H9 (cell line): Measurements from ENCODE around the gene TNIK. TPM values are rescaled to one million over a fixed set of nuclear protein-coding genes. Genes with fewer than 3 reads are reported as not detected.

ENCODE experiments used
- DNase-seq: peaks from one replicate; pipeline ENCODE4 v3.0.0-alpha.2; 2017
- H2AFZ ChIP-seq: one replicate; pipeline ENCODE4 v1.6.1; 2013; ENCODE audit warnings: mild to moderate bottlenecking, low read length, control low read depth, moderate library complexity
- H2AK5ac ChIP-seq: 2 replicates; pipeline ENCODE4 v1.6.1; 2013; ENCODE audit warnings: low read length, control low read depth, mixed read lengths; ENCODE audit not compliant: insufficient read length
- H2BK120ac ChIP-seq: one replicate; pipeline ENCODE4 v1.6.1; 2013; ENCODE audit warnings: low read depth, mild to moderate bottlenecking, low read length, control low read depth, inconsistent platforms; ENCODE audit not compliant: poor library complexity, severe bottlenecking
- H2BK12ac ChIP-seq: 2 replicates; pipeline ENCODE4 v1.6.1; 2013; ENCODE audit warnings: low read length, control low read depth, mixed read lengths, low read depth; ENCODE audit not compliant: insufficient read length
- H2BK15ac ChIP-seq: 2 replicates; pipeline ENCODE4 v1.6.1; 2013; ENCODE audit warnings: low read depth, low read length, control low read depth
- H2BK20ac ChIP-seq: one replicate; pipeline ENCODE4 v1.6.1; 2013; ENCODE audit warnings: low read depth, mild to moderate bottlenecking, low read length, control low read depth, inconsistent platforms; ENCODE audit not compliant: poor library complexity, severe bottlenecking
- H2BK5ac ChIP-seq: 2 replicates; pipeline ENCODE4 v1.6.1; 2013; ENCODE audit warnings: low read length, control low read depth, mixed read lengths; ENCODE audit not compliant: insufficient read length
- H3K14ac ChIP-seq: 2 replicates; pipeline ENCODE4 v1.6.1; 2013; ENCODE audit warnings: low read length, control low read depth; ENCODE audit not compliant: insufficient read depth
- H3K18ac ChIP-seq: 2 replicates; pipeline ENCODE4 v1.6.1; 2013; ENCODE audit warnings: low read depth, mild to moderate bottlenecking, mixed read lengths, low read length, control low read depth; ENCODE audit not compliant: insufficient read length
- H3K23ac ChIP-seq: 2 replicates; pipeline ENCODE4 v1.6.1; 2013; ENCODE audit warnings: low read length, control low read depth, mixed read lengths, low read depth; ENCODE audit not compliant: insufficient read length
- H3K23me2 ChIP-seq: 2 replicates; pipeline ENCODE4 v1.6.1; 2013; ENCODE audit warnings: low read depth, mild to moderate bottlenecking, mixed read lengths, low read length, control low read depth; ENCODE audit not compliant: insufficient read length, poor library complexity, severe bottlenecking
- H3K27ac ChIP-seq: 2 replicates; pipeline ENCODE4 v1.5.1; 2013; ENCODE audit warnings: low read length, control low read depth, mixed read lengths, low read depth; ENCODE audit not compliant: insufficient read length
- H3K27me3 ChIP-seq: 2 replicates; pipeline ENCODE4 v1.6.1; 2013; ENCODE audit warnings: low read length, control low read depth, inconsistent platforms; ENCODE audit not compliant: insufficient read depth
- H3K4ac ChIP-seq: 2 replicates; pipeline ENCODE4 v1.6.1; 2013; ENCODE audit warnings: low read depth, mild to moderate bottlenecking, control low read depth, inconsistent platforms, low read length, moderate library complexity
- H3K4me1 ChIP-seq: 2 replicates; pipeline ENCODE4 v1.6.1; 2013; ENCODE audit warnings: low read length, control low read depth, inconsistent platforms; ENCODE audit not compliant: insufficient read depth
- H3K4me2 ChIP-seq: 2 replicates; pipeline ENCODE4 v1.6.1; 2013; ENCODE audit warnings: low read length, control low read depth, mixed read lengths; ENCODE audit not compliant: insufficient read length, insufficient read depth
- H3K56ac ChIP-seq: 2 replicates; pipeline ENCODE4 v1.6.1; 2013; ENCODE audit warnings: low read depth, mild to moderate bottlenecking, mixed read lengths, low read length, control low read depth; ENCODE audit not compliant: insufficient read length
- H3K79me1 ChIP-seq: 2 replicates; pipeline ENCODE4 v1.6.1; 2013; ENCODE audit warnings: low read depth, mild to moderate bottlenecking, moderate library complexity, low read length, control low read depth, inconsistent platforms; ENCODE audit not compliant: insufficient read depth, poor library complexity, severe bottlenecking
- H3K79me2 ChIP-seq: 2 replicates; pipeline ENCODE4 v1.6.1; 2013; ENCODE audit warnings: low read length, control low read depth, inconsistent platforms; ENCODE audit not compliant: insufficient read depth
- H3K9ac ChIP-seq: 2 replicates; pipeline ENCODE4 v1.6.1; 2013; ENCODE audit warnings: low read length, control low read depth, mixed read lengths; ENCODE audit not compliant: insufficient read length; ENCODE audit errors: extremely low read depth
- H3K9me3 ChIP-seq: one replicate; pipeline ENCODE4 v1.6.1; 2013; ENCODE audit warnings: low read depth, low read length, inconsistent platforms; ENCODE audit not compliant: control insufficient read depth
- H3T11ph ChIP-seq: one replicate; pipeline ENCODE4 v1.6.1; 2013; ENCODE audit warnings: mild to moderate bottlenecking, low read length, control low read depth, inconsistent platforms
- H4K20me1 ChIP-seq: one replicate; pipeline ENCODE4 v1.6.1; 2013; ENCODE audit not compliant: control insufficient read depth, insufficient read length, insufficient read depth
- H4K5ac ChIP-seq: 2 replicates; pipeline ENCODE4 v1.6.1; 2013; ENCODE audit warnings: low read depth, mild to moderate bottlenecking, mixed read lengths, low read length, control low read depth; ENCODE audit not compliant: insufficient read length
- H4K8ac ChIP-seq: replicated peaks from 2 replicates; pipeline ENCODE4 v1.6.1; 2013; ENCODE audit warnings: low read length, control low read depth, mixed read lengths, low read depth; ENCODE audit not compliant: insufficient read length
- H4K91ac ChIP-seq: 2 replicates; pipeline ENCODE4 v1.6.1; 2013; ENCODE audit warnings: low read depth, mild to moderate bottlenecking, moderate library complexity, mixed read lengths, low read length, control low read depth; ENCODE audit not compliant: insufficient read length
- H3K27ac Mint-ChIP-seq, 3 experiments: 2 replicates in 2 of 3; 3 replicates in 1 of 3; pipeline ENCODE4 v1.8.0; 2020 to 2021; ENCODE audit warnings: mixed read lengths in 3 of 3, mild to moderate bottlenecking in 1 of 3, moderate library complexity in 1 of 3
- H3K27me3 Mint-ChIP-seq: 2 replicates; pipeline ENCODE4 v1.8.0; 2021; ENCODE audit warnings: low read depth, mild to moderate bottlenecking, moderate library complexity, mixed read lengths
- H3K36me3 Mint-ChIP-seq, 3 experiments: 2 replicates in 2 of 3; 3 replicates in 1 of 3; pipeline ENCODE4 v1.8.0; 2020 to 2021; ENCODE audit warnings: low read depth in 3 of 3, mixed read lengths in 3 of 3; ENCODE audit not compliant: insufficient read depth in 1 of 3
- H3K4me1 Mint-ChIP-seq, 2 experiments: 2 replicates each; pipeline ENCODE4 v1.8.0; 2020; ENCODE audit warnings: mixed read lengths in 2 of 2
- H3K4me3 Mint-ChIP-seq, 2 experiments: 2 replicates in 1 of 2; 3 replicates in 1 of 2; pipeline ENCODE4 v1.8.0; 2020 to 2021; ENCODE audit warnings: mild to moderate bottlenecking in 2 of 2, mixed read lengths in 2 of 2, moderate library complexity in 1 of 2
- H3K9me3 Mint-ChIP-seq, 2 experiments: 2 replicates in 1 of 2; 3 replicates in 1 of 2; pipeline ENCODE4 v1.8.0; 2020; ENCODE audit warnings: mild to moderate bottlenecking in 2 of 2, mixed read lengths in 2 of 2, moderate library complexity in 1 of 2
- CTCF ChIP-seq: fragments of 200-600 bp; sonication (generic); conservative IDR thresholded peaks from 3 replicates; pipeline ENCODE4 v1.8.0; 2021; ENCODE audit warnings: antibody characterized with exemption, mild to moderate bottlenecking
- WGBS: extraction: QIAGEN DNeasy Blood & Tissue Kit; methylation state at CpG from one replicate; pipeline ENCODE4 v1.1.7; 2013; ENCODE audit warnings: missing lambda C conversion rate, low lambda C conversion rate, mixed read lengths; ENCODE audit not compliant: insufficient read length; ENCODE audit errors: extremely low coverage; 5-methylcytosine and 5-hydroxymethylcytosine counted together
- total RNA-seq: library from RNA; stranded (reverse); gene quantifications from 2 replicates; pipeline ENCODE4 v1.2.1, GENCODE V29; 2021

TNIK gene
- total RNA-seq, 1 experiment from 2014 or later, result 15.9 TPM

GRCh38 chr3:171468296-171468906, 8.2 kb upstream of the TNIK start:
- peaks cover 6 to 13% of the 10 kb centered on the region in 2 experiments for H3K4me1 Mint-ChIP-seq

More at GRCh38 chr3:171468296-171468906, 8.2 kb upstream of the TNIK start:
- Mint-ChIP-seq H3K36me3 (peaks cover 0 to 2% (median 0%) of the 10 kb centered on the region in 3 experiments; a peak in 1 of 7 replicates), H3K27ac (peak overlapping the region in 1 of 3 experiments; percentile 13; a peak in 1 of 7 replicates), H3K4me3 (no peak overlapping the region), H3K27me3 (no peaks in the 10 kb centered on the region), H3K9me3 (peaks cover 2 to 4% of the 10 kb centered on the region in 2 experiments; a peak in 2 of 5 replicates)
- Histone ChIP-seq H3K4me1 (peaks cover 2% of the 10 kb centered on the region; the same call in 1 of the 2 replicates), H2BK120ac (no peak overlapping the region), H3K4me2 (no peak overlapping the region), H3K18ac (no peak overlapping the region), H3K56ac (no peak overlapping the region), H3K4ac (no peak overlapping the region), H2BK5ac (no peak overlapping the region), H3K23ac (no peak overlapping the region), H3K14ac (no peak overlapping the region), H2BK12ac (no peak overlapping the region), H3K27me3 (no peaks in the 10 kb centered on the region), H3K23me2 (no peaks in the 10 kb centered on the region), H4K20me1 (no peaks in the 10 kb centered on the region), H4K8ac (no peak overlapping the region), H2AFZ (no peak overlapping the region), H3K79me2 (no peaks in the 10 kb centered on the region), H4K5ac (no peak overlapping the region), H3K27ac (no peak overlapping the region), H4K91ac (no peak overlapping the region), H3K79me1 (no peaks in the 10 kb centered on the region), H3K9me3 (no peaks in the 10 kb centered on the region), H2AK5ac (no peak overlapping the region), H3T11ph (no peak overlapping the region), H2BK15ac (no peak overlapping the region), H2BK20ac (no peak overlapping the region), H3K9ac (no peak overlapping the region)
- no CpG with 5 or more reads among the region's 6 CpGs for WGBS
- no peak for DNase-seq
- TF ChIP-seq CTCF, result no peak
